Measurements from ENCODE around the gene CPSF3.

Gene CPSF3

GRCh38 chr2:9422321-9423099 lies 944 bp upstream of the CPSF3 start:
- no peak for FAIRE-seq

- no peak for FAIRE-seq
Observed at GRCh38 chr2:9423922-9424272, 443 bp downstream of the CPSF3 start.

GRCh38 chr2:9424447-9425164 lies 1.2 kb downstream of the CPSF3 start:
- FAIRE-seq = no peak

- FAIRE-seq = no peak
Observed at GRCh38 chr2:9428965-9429577, 5.6 kb downstream of the CPSF3 start.

GRCh38 chr2:9430316-9431293 lies 7.2 kb downstream of the CPSF3 start:
- FAIRE-seq = no peak

GRCh38 chr2:9434489-9434888 lies 11.0 kb downstream of the CPSF3 start:
- FAIRE-seq = no peak

- no peak for FAIRE-seq
Observed at GRCh38 chr2:9439536-9439935, 16.1 kb downstream of the CPSF3 start.

- FAIRE-seq = peak; percentile 3
Observed at GRCh38 chr2:9440058-9440727, 16.7 kb downstream of the CPSF3 start.

GRCh38 chr2:9441556-9441955 lies 18.1 kb downstream of the CPSF3 start:
- FAIRE-seq = no peak

GRCh38 chr2:9443526-9443925 lies 20.1 kb downstream of the CPSF3 start:
- FAIRE-seq = no peak

GRCh38 chr2:9445089-9445488 lies 21.6 kb downstream of the CPSF3 start:
- FAIRE-seq = no peak

- no peak for FAIRE-seq
Observed at GRCh38 chr2:9451231-9451630, 27.8 kb downstream of the CPSF3 start.

GRCh38 chr2:9460441-9461017 lies 37.1 kb downstream of the CPSF3 start:
- no peak for FAIRE-seq

GRCh38 chr2:9461079-9461478 lies 37.6 kb downstream of the CPSF3 start:
- FAIRE-seq = no peak

GRCh38 chr2:9462313-9462712 lies 38.9 kb downstream of the CPSF3 start:
- no peak for FAIRE-seq

- FAIRE-seq = no peak
Observed at GRCh38 chr2:9462886-9463697, 39.6 kb downstream of the CPSF3 start.

- FAIRE-seq = no peak
Observed at GRCh38 chr2:9463698-9464034, 40.2 kb downstream of the CPSF3 start.

GRCh38 chr2:9465170-9465569 lies 41.7 kb downstream of the CPSF3 start:
- FAIRE-seq = no peak

- FAIRE-seq = no peak
Observed at GRCh38 chr2:9466147-9466683, 42.8 kb downstream of the CPSF3 start.

- FAIRE-seq = no peak
Observed at GRCh38 chr2:9467687-9468086, 44.2 kb downstream of the CPSF3 start.

- FAIRE-seq = no peak
Observed at GRCh38 chr2:9471206-9471605, 47.8 kb downstream of the CPSF3 start.
